Measurements from ENCODE around the gene RAB27A.

DNA sequence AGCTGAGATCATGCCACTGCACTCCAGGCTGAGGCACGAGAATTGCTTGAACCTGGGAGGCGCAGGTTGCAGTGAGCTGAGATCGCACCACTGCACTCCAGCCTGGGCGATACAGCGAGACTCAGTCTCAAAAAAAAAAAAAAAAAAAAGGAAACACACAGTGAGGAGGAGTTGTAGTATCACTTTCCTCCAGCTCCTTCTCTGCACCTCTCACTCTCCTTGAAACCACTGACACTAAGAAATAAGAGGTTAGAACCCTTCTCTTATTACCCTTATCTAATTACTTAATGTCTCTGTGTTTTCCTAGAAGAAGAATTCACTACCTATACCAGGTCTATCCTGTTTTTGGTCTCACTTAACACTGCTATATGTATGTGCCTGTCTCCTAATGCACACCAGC is 31.7 kb downstream of the RAB27A start:
- TF ChIP-seq, protein P1, sequence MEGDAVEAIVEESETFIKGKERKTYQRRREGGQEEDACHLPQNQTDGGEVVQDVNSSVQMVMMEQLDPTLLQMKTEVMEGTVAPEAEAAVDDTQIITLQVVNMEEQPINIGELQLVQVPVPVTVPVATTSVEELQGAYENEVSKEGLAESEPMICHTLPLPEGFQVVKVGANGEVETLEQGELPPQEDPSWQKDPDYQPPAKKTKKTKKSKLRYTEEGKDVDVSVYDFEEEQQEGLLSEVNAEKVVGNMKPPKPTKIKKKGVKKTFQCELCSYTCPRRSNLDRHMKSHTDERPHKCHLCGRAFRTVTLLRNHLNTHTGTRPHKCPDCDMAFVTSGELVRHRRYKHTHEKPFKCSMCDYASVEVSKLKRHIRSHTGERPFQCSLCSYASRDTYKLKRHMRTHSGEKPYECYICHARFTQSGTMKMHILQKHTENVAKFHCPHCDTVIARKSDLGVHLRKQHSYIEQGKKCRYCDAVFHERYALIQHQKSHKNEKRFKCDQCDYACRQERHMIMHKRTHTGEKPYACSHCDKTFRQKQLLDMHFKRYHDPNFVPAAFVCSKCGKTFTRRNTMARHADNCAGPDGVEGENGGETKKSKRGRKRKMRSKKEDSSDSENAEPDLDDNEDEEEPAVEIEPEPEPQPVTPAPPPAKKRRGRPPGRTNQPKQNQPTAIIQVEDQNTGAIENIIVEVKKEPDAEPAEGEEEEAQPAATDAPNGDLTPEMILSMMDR (IDR thresholded peaks at IDR 0.05), result no peak
- no peak for TF ChIP-seq POLR2AphosphoS5 (IDR thresholded peaks at IDR 0.05; ENCODE audit: low read depth, low read length)
- TF ChIP-seq, protein P2, sequence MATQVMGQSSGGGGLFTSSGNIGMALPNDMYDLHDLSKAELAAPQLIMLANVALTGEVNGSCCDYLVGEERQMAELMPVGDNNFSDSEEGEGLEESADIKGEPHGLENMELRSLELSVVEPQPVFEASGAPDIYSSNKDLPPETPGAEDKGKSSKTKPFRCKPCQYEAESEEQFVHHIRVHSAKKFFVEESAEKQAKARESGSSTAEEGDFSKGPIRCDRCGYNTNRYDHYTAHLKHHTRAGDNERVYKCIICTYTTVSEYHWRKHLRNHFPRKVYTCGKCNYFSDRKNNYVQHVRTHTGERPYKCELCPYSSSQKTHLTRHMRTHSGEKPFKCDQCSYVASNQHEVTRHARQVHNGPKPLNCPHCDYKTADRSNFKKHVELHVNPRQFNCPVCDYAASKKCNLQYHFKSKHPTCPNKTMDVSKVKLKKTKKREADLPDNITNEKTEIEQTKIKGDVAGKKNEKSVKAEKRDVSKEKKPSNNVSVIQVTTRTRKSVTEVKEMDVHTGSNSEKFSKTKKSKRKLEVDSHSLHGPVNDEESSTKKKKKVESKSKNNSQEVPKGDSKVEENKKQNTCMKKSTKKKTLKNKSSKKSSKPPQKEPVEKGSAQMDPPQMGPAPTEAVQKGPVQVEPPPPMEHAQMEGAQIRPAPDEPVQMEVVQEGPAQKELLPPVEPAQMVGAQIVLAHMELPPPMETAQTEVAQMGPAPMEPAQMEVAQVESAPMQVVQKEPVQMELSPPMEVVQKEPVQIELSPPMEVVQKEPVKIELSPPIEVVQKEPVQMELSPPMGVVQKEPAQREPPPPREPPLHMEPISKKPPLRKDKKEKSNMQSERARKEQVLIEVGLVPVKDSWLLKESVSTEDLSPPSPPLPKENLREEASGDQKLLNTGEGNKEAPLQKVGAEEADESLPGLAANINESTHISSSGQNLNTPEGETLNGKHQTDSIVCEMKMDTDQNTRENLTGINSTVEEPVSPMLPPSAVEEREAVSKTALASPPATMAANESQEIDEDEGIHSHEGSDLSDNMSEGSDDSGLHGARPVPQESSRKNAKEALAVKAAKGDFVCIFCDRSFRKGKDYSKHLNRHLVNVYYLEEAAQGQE (IDR thresholded peaks at IDR 0.05; ENCODE audit: insufficient read depth in 1 of 2, low read depth in 2 of 2, low read length in 1 of 2), result no peak
- no peak for TF ChIP-seq SIN3A (IDR thresholded peaks at IDR 0.05; ENCODE audit: borderline replicate concordance, insufficient read depth, low read depth, low read length)
- TF ChIP-seq TCF7L2 (IDR thresholded peaks at IDR 0.05; ENCODE audit: low read depth, low read length), result no peak
